GM21367 (cell line): ENCODE data around the gene NOX3.
"Not testable (repeated sequence)": the region's sequence is repeated elsewhere in the genome, so short reads cannot be mapped to it uniquely, and the experiment has no call there.

Experiments used
- ATAC-seq: cut with Tn5 transposase; IDR thresholded peaks from one replicate; pipeline ENCODE4 v1.9.1; 2021; ENCODE audit not compliant: unreplicated experiment

The NOX3 gene

GRCh38 chr6:155455766-155456165, at the start of gene NOX3:
Gene NOX3 (minus strand): TSS chr6:155455839. CDS start chr6:155455800, 39 bp downstream.
- ATAC-seq: no peak

- ATAC-seq: no peak
Measured at GRCh38 chr6:155504848-155505607, 49.4 kb upstream of the NOX3 start.

GRCh38 chr6:155502393-155502792, 46.8 kb upstream of the NOX3 start:
- ATAC-seq: no peak

GRCh38 chr6:155499574-155499973, 43.9 kb upstream of the NOX3 start:
- ATAC-seq: no peak

GRCh38 chr6:155498370-155498769, 42.7 kb upstream of the NOX3 start:
- no peak for ATAC-seq

GRCh38 chr6:155497273-155497672, 41.6 kb upstream of the NOX3 start:
- no peak for ATAC-seq

GRCh38 chr6:155495011-155495768, 39.6 kb upstream of the NOX3 start:
- no peak for ATAC-seq

GRCh38 chr6:155493694-155494143, 38.1 kb upstream of the NOX3 start:
- ATAC-seq: peak; percentile 97

- no peak for ATAC-seq
Measured at GRCh38 chr6:155493026-155493693, 37.5 kb upstream of the NOX3 start.

GRCh38 chr6:155492061-155492735, 36.6 kb upstream of the NOX3 start:
- ATAC-seq: no peak

GRCh38 chr6:155491421-155491820, 35.8 kb upstream of the NOX3 start:
- ATAC-seq: no peak

GRCh38 chr6:155488197-155488596, 32.6 kb upstream of the NOX3 start:
- not testable (repeated sequence) for ATAC-seq

GRCh38 chr6:155487371-155488130, 31.9 kb upstream of the NOX3 start:
- no peak for ATAC-seq

- ATAC-seq: no peak
Measured at GRCh38 chr6:155486721-155487294, 31.2 kb upstream of the NOX3 start.

- no peak for ATAC-seq
Measured at GRCh38 chr6:155485756-155486155, 30.1 kb upstream of the NOX3 start.

GRCh38 chr6:155483858-155484257, 28.2 kb upstream of the NOX3 start:
- no peak for ATAC-seq

- no peak for ATAC-seq
Measured at GRCh38 chr6:155481215-155481614, 25.6 kb upstream of the NOX3 start.

- no peak for ATAC-seq
Measured at GRCh38 chr6:155473741-155474140, 18.1 kb upstream of the NOX3 start.

- no peak for ATAC-seq
Measured at GRCh38 chr6:155472886-155473285, 17.2 kb upstream of the NOX3 start.
